HG03342 (cell line): Measurements from ENCODE around the gene UBE2O.

ENCODE experiments used
- ATAC-seq: cut with Tn5 transposase; IDR thresholded peaks from one replicate; pipeline ENCODE4 v1.9.1; 2021; ENCODE audit warnings: mild to moderate bottlenecking, moderate library complexity; ENCODE audit not compliant: unreplicated experiment

Gene UBE2O

GRCh38 chr17:76487451-76488192 is 34.7 kb upstream of the UBE2O start:
- no peak for ATAC-seq

- no peak for ATAC-seq
These were observed 32.6 kb upstream of the UBE2O start for GRCh38 chr17:76485569-76485968.

GRCh38 chr17:76484228-76484725 is 31.3 kb upstream of the UBE2O start:
- ATAC-seq, result no peak

GRCh38 chr17:76481071-76481655 is 28.2 kb upstream of the UBE2O start:
- peak; percentile 61 for ATAC-seq

GRCh38 chr17:76480632-76481031 is 27.7 kb upstream of the UBE2O start:
- ATAC-seq, result peak; percentile 11

GRCh38 chr17:76479515-76480060 is 26.6 kb upstream of the UBE2O start:
- no peak for ATAC-seq

GRCh38 chr17:76478730-76479514 is 26.0 kb upstream of the UBE2O start:
- no peak for ATAC-seq

- ATAC-seq, result no peak
These were observed 25.1 kb upstream of the UBE2O start for GRCh38 chr17:76478097-76478496.

GRCh38 chr17:76477576-76477975 is 24.6 kb upstream of the UBE2O start:
- ATAC-seq, result no peak

GRCh38 chr17:76476736-76477135 is 23.8 kb upstream of the UBE2O start:
- ATAC-seq, result no peak

GRCh38 chr17:76475302-76475701 is 22.4 kb upstream of the UBE2O start:
- ATAC-seq, result no peak

GRCh38 chr17:76474894-76475293 is 21.9 kb upstream of the UBE2O start:
- no peak for ATAC-seq

GRCh38 chr17:76474238-76474637 is 21.3 kb upstream of the UBE2O start:
- no peak for ATAC-seq

- no peak for ATAC-seq
These were observed 20.6 kb upstream of the UBE2O start for GRCh38 chr17:76473541-76473985.

- no peak for ATAC-seq
These were observed 19.8 kb upstream of the UBE2O start for GRCh38 chr17:76472726-76473125.

- ATAC-seq, result no peak
These were observed 19.3 kb upstream of the UBE2O start for GRCh38 chr17:76472258-76472645.

- ATAC-seq, result no peak
These were observed 18.7 kb upstream of the UBE2O start for GRCh38 chr17:76471498-76472257.

GRCh38 chr17:76469991-76470739 is 17.2 kb upstream of the UBE2O start:
- no peak for ATAC-seq

- ATAC-seq, result no peak
These were observed 16.4 kb upstream of the UBE2O start for GRCh38 chr17:76469076-76469990.
